ENCODE results near the gene BBX. TPM values are rescaled to one million over a fixed set of nuclear protein-coding genes. Genes with fewer than 3 reads are reported as not detected.

The BBX gene
- total RNA-seq, 2 donors from 2014 or later = 94.7 to 226 TPM

DNA sequence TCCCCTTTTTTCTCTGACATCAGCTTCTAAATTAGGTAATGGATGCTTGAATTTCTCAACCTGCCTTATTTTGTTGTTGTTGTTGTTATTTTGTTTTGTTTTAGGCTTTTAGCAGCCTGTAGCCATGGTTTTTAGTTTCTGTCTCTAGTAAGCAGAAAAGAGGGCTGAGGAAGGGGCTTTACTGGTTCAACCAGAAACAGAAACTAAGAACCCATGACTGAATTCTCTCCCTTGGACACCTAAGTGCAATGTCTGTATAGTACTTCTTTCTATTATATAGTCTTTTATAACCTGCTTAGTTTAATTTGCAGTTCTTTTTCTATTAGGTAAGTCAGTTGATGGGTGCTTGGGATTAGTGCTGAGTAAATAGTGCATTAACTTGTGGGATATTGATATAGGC is 129.0 kb downstream of the BBX start:
- no peak for DNase-seq (ENCODE audit: low spot score)
- no peak for TF ChIP-seq POLR2A (IDR thresholded peaks at IDR 0.05)
- TF ChIP-seq, protein P1, sequence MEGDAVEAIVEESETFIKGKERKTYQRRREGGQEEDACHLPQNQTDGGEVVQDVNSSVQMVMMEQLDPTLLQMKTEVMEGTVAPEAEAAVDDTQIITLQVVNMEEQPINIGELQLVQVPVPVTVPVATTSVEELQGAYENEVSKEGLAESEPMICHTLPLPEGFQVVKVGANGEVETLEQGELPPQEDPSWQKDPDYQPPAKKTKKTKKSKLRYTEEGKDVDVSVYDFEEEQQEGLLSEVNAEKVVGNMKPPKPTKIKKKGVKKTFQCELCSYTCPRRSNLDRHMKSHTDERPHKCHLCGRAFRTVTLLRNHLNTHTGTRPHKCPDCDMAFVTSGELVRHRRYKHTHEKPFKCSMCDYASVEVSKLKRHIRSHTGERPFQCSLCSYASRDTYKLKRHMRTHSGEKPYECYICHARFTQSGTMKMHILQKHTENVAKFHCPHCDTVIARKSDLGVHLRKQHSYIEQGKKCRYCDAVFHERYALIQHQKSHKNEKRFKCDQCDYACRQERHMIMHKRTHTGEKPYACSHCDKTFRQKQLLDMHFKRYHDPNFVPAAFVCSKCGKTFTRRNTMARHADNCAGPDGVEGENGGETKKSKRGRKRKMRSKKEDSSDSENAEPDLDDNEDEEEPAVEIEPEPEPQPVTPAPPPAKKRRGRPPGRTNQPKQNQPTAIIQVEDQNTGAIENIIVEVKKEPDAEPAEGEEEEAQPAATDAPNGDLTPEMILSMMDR (IDR thresholded peaks at IDR 0.05) = no peak
- no peak for TF ChIP-seq POLR2AphosphoS5 (IDR thresholded peaks at IDR 0.05)
- H3K9me3 ChIP-seq = no peaks in the 10 kb centered on the region
- H3K4me1 ChIP-seq (replicated peaks) = no peaks in the 10 kb centered on the region
- no peaks in the 10 kb centered on the region for H3K36me3 ChIP-seq
- no peak overlapping the region for H3K27ac ChIP-seq
- no peak overlapping the region for H3K4me3 ChIP-seq
- intact Hi-C loops (cut with DNase I) = no loop called here
- H3K27me3 ChIP-seq (replicated peaks; ENCODE audit: insufficient read depth) = no peaks in the 10 kb centered on the region

DNA sequence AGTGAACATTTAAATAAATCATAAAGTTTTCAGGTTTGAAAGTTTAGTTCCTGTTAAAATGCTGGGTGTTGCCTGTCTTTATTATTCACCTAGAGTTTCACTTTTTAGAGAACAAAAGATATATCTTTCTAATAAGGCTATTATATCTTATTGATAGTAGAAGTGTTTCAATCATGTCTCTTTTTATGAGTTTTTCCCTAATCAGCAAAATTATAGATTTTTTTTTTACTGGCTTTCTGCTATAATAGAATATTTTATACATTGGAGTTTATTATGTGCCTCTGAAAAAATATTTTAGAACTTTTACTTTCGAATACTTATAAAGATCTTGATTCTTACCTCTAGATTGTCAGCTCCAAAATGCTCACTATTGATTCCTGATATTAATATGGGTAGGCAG is 131.5 kb downstream of the BBX start:
- no peak for DNase-seq (ENCODE audit: low spot score)
- WGBS = 93% methylated on average over 1 of the region's 1 CpG
- intact Hi-C loops (cut with DNase I) = no loop called here
- Histone ChIP-seq H3K27ac (no peak overlapping the region), H3K27me3 (replicated peaks; ENCODE audit: insufficient read depth) (no peaks in the 10 kb centered on the region), H3K4me3 (no peak overlapping the region), H3K36me3 (no peaks in the 10 kb centered on the region), H3K4me1 (replicated peaks) (no peaks in the 10 kb centered on the region), H3K9me3 (no peaks in the 10 kb centered on the region)
- TF ChIP-seq, protein P1 (IDR thresholded peaks at IDR 0.05) = no peak
- TF ChIP-seq POLR2A (IDR thresholded peaks at IDR 0.05) (no peak), POLR2AphosphoS5 (IDR thresholded peaks at IDR 0.05) (no peak)

DNA sequence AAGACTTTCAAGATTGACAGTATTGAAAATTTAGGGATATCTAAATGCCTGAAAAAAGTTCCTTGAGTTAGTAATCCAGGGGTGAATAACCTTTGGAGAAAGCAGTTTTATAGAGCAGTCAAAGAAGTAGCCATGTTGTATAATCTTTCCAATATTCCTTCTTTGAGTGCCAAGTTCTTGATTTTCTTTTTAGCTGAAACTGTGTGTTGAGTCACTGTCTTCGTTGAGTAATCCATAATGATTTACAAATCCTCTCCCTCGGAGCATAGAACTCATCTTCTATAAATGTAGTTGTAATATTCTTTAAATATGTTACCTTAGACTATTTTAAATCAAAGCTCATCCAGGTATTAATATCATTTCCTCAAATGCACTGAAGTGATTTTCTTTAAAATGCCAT is 135.2 kb downstream of the BBX start:
- Histone ChIP-seq H3K9me3 (no peaks in the 10 kb centered on the region), H3K4me3 (no peak overlapping the region), H3K27ac (no peak overlapping the region), H3K4me1 (replicated peaks) (no peaks in the 10 kb centered on the region), H3K36me3 (no peaks in the 10 kb centered on the region), H3K27me3 (replicated peaks; ENCODE audit: insufficient read depth) (no peaks in the 10 kb centered on the region)
- intact Hi-C loops (cut with DNase I) = no loop called here
- WGBS = 36% methylated on average over 2 of the region's 2 CpGs
- TF ChIP-seq, protein P1 (IDR thresholded peaks at IDR 0.05) = no peak
- no peak for TF ChIP-seq POLR2AphosphoS5 (IDR thresholded peaks at IDR 0.05)
- no peak for TF ChIP-seq POLR2A (IDR thresholded peaks at IDR 0.05)
- no peak for DNase-seq (ENCODE audit: low spot score)

GRCh38 chr3:107660306-107660976 is 137.7 kb downstream of the BBX start:
- Histone ChIP-seq H3K4me1 (replicated peaks) (no peaks in the 10 kb centered on the region), H3K4me3 (no peak overlapping the region), H3K36me3 (no peaks in the 10 kb centered on the region), H3K27ac (no peak overlapping the region), H3K9me3 (no peaks in the 10 kb centered on the region), H3K27me3 (replicated peaks; ENCODE audit: insufficient read depth) (no peaks in the 10 kb centered on the region)
- 70% methylated on average over 3 of the region's 3 CpGs for WGBS
- intact Hi-C loops (cut with DNase I) = loop anchor here (10.0 kb wide), 1 partner anchor 426 kb away; no protein-coding TSS in a partner anchor
- DNase-seq (ENCODE audit: low spot score) = no peak
- TF ChIP-seq POLR2AphosphoS5 (IDR thresholded peaks at IDR 0.05) (no peak), POLR2A (IDR thresholded peaks at IDR 0.05) (no peak)
- TF ChIP-seq, protein P1 (IDR thresholded peaks at IDR 0.05) = peak in 3 of 4 experiments; percentile 28 to 53 (median 49)
